HG03342 (cell line): Measurements from ENCODE around the gene CAMK1.

ENCODE experiments used
- ATAC-seq: cut with Tn5 transposase; IDR thresholded peaks from one replicate; pipeline ENCODE4 v1.9.1; 2021; ENCODE audit warnings: mild to moderate bottlenecking, moderate library complexity; ENCODE audit not compliant: unreplicated experiment

CAMK1 gene

GRCh38 chr3:9769426-9770275, at the start of gene CAMK1:
Gene CAMK1 (minus strand): TSS chr3:9769947. CDS start chr3:9767749, 2,198 bp downstream.
- peak; percentile 51 for ATAC-seq

GRCh38 chr3:9818666-9819335, 49.1 kb upstream of the CAMK1 start:
- ATAC-seq: no peak

DNA sequence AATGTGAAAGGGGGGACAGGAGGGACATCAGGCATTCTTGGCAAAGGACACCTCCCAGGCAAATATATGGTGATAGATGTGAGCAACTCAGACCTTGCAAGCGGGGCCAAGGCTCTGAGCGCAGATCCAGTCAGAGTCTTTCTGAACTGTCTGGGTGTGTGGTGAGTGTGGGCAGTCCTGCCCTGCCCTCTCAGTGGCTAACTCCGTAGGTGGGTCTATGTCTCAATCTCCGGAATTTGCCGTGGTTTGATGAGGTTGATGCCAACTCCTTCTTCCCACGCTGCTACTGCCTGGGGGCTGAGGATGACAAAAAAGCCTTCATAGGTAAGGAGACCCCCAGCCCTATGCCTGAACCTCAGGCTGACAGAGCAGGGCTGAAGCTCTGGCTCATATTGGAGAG, 47.7 kb upstream of the CAMK1 start:
- ATAC-seq: no peak

GRCh38 chr3:9815986-9816385, 46.2 kb upstream of the CAMK1 start:
- no peak for ATAC-seq

DNA sequence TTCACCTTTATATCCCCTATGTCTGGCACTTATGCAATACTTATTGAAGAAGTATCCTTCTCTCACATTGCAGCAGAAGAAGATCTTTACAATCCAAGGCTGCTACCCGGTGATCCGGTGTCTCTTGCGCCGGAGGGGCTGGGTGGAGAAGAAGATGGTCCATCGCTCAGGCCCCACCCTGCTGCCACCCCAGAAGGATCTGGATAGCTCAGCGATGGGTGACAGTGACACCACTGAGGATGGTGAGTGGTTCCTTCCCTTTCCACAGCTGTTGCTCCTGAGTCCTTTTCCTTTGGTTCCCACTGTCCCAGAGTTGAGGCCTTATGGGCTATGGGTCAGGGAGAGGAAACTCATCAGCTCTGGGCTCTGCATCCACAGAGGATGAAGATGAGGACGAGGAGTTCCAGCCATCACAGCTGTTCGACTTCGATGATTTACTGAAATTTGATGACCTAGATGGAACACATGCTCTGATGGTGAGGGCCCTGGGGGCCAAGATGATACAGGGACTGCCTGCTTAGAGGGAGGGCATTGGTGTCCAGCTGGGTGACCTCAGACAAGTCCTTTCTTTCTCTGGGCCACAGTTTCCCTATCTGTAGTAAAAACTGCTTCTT, 43.2 kb upstream of the CAMK1 start:
- no peak for ATAC-seq

- no peak for ATAC-seq
These were observed 41.1 kb upstream of the CAMK1 start for GRCh38 chr3:9810846-9811245.

GRCh38 chr3:9810433-9810770, 40.7 kb upstream of the CAMK1 start:
- no peak for ATAC-seq

DNA sequence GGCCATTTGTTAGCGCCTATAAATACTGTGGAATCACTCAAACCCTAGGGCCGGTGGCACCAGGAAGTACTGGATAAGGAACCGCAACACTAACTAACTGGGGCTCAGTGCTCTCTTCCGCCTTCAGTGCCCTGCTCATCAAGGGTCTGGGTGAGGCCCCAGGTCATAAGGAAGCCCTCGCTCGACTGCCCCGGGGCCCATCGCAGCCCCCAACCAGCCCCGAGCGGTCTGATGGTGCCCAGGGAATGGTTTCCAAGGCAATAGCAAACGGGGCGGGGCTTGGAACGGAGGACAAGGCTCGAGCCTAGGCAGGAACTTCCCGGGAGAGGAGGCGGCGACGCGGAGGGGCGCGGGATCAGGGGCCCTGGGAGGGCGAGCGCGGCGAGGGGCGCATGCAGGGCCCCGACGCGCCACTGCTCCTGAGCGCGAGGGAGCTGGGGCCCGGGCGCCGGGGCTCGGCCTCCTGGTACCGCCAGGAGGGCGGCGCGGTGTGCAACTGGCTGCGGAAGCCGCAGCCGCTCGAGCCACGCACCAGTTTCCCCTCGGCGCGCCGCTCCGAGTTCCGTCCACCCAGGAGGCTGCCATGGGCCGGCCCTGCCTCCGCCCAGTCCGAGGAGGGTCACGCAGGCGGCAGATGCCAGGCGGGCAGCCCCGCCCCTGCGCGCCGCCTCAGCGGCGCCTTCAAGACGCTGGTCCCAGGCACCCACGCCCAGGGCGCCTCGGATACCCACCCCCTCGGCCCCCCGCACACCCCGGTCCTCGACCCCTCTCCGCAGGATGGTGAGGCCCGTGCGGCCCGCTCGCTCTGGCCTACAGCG, 40.1 kb upstream of the CAMK1 start, which contains the start of gene TTLL3:
Gene TTLL3, plus strand, starts transcription at position 648 of the 818 bp plus-strand sequence. CDS start 400 bp downstream, outside the sequence.
- peak; percentile 42 for ATAC-seq

DNA sequence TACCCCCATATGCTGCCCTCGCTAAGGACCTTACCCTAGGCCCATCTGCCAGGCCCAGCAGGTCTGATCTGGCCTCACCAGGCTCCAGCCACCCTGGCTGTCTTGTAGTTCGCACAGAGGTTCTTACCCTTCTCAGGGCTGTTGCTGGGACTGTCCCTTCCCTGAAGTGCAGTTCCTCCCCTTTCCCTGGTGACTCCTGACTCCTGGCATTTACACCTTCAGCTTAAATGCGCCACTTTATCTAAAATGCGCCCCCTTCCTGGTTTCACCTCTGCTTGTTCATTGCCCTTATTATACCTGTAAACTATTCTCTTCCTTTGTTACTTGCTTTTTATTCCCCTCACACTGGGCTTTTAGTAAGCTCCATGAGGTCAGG, 39.5 kb upstream of the CAMK1 start:
- ATAC-seq: no peak

GRCh38 chr3:9808345-9809037, 38.7 kb upstream of the CAMK1 start:
- ATAC-seq: peak; percentile 52

GRCh38 chr3:9807981-9808344, 38.2 kb upstream of the CAMK1 start:
- ATAC-seq: no peak

GRCh38 chr3:9806688-9807589, 37.2 kb upstream of the CAMK1 start:
- ATAC-seq: no peak

DNA sequence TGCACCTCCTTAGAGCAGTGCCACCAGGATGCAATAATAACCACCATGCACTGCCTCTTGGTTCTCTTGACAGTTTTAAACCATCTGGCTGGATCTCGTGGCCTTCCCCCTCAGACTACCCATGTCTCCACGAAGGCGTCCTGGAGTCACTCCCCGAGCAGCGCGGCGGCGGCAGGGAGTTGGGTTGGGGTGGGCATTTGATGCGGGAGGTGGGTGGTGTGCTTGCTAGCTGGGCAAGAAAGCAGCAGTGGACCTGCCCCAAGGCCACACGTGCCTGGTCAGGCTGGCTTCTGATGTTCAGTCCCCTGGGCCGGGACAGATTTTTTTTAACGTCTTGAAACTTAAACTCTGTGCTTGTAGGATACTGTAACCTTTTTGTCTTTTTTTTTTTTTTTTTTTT, 36.4 kb upstream of the CAMK1 start:
- ATAC-seq: no peak

GRCh38 chr3:9804996-9805395, 35.2 kb upstream of the CAMK1 start:
- no peak for ATAC-seq

DNA sequence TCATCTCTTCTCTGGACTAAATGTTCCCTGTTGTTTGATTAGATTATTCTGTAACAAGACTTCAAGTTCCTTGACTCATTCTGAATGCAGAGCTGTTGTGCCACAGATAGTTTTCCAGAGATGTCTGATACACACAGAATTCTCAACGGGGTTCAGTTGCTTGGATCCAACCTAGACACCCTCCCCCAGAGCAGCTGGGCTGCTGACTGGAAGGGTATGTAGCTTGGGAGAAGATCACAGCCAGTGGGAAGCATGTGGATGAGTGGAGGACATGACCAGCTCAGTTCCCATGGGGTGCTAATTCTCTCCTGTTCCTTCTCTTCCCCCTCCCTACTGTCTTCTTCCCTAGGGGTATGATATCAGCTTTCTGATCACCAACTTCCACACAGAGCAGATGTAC, 33.7 kb upstream of the CAMK1 start:
- no peak for ATAC-seq

DNA sequence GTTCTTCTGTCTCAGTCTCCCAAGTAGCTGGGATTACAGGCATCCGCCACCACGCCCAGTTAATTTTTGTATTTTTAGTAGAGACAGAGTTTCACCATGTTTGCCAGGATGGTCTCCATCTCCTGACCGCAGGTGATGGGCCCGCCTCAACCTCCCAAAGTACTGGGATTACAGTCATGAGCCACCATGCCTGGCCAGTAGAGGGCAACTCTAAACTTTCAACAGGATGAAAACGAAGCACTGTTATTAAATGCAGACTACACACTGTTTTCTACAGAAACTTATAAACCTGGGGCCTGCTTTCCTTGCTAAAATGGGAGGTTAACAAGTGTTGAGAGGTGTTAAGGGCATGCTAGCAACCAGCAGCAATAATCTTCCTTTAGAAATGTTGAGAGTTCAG, 30.8 kb upstream of the CAMK1 start:
- ATAC-seq: no peak

DNA sequence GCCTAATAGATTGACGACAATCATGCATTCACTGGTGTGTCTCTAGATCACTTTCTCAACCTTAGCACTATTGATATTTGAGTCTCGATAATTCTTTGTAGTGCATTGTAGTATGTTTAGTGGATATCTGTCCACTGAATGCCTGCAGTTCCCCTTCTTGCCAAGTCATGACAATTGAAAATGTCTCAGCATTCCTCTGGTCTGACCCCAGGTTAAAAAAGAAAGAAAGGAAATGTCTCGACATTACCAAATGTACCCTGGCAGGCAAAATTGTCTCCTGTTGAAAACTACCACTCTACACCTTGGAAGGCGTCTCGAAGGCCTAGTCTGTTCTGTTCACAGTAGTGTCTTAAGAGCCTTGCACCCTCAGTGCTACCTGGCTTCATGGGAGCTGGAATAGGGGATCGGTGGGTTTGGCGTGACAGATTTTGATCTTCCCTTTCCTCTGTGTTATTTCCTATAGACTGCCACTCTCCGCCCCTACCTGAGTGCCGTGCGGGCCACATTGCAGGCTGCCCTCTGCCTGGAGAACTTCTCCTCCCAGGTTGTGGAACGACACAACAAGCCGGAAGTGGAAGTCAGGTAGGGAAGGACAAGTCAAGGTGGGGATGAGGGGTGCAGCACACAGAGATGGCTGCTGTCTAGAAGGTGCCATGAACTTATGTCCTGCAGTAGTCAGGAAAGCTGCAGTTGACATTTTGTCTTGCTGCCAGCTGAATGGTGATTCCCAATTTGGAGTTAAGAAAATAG, 27.6 kb upstream of the CAMK1 start:
- no peak for ATAC-seq

DNA sequence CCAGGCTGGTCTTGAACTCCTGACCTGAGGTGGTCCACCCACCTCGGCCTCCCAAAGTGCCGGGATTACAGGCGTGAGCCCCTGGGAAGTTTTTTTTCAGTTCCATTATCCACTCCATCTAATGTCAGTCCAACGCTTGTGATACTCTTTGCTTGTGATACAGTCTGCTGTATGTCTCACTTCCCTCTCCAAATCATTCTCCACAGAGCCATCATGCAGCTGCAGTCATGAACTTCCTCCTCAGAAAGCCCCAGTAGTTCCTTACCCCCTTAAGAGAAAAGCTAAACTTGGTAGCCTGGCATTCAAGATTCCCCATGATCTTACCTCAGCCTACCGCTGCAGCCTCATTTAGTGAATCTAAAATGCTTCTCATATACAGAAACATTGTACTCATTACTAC, 25.5 kb upstream of the CAMK1 start:
- no peak for ATAC-seq

DNA sequence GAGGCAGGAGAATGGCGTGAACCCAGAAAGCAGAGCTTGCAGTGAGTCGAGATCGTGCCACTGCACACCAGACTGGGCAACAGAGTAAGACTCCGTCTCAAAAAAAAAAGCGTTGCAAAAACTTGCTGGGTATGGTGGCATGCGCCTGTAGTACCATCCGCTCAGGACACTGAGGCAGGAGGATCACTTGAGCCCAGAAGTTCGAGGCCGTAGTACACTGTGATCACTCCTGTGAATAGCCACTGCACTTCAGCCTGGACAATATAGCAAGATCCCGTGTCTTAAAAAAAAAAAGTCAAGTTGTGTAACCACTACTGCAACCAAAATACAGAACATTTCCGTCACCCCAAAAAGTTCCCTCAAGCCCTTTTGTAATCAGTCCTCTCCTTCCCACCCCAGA, 24.7 kb upstream of the CAMK1 start:
- no peak for ATAC-seq
